IPS-NIHi7 (cell line): ENCODE data around the gene POFUT2.
A peak's percentile ranks its signal among the peaks of the same experiment; 100 is the strongest.

Source experiments
- DNase-seq: peaks from one replicate; pipeline ENCODE4 v3.0.0; 2012; ENCODE audit warnings: mixed read lengths; ENCODE audit errors: extremely low spot score

The POFUT2 gene

DNA sequence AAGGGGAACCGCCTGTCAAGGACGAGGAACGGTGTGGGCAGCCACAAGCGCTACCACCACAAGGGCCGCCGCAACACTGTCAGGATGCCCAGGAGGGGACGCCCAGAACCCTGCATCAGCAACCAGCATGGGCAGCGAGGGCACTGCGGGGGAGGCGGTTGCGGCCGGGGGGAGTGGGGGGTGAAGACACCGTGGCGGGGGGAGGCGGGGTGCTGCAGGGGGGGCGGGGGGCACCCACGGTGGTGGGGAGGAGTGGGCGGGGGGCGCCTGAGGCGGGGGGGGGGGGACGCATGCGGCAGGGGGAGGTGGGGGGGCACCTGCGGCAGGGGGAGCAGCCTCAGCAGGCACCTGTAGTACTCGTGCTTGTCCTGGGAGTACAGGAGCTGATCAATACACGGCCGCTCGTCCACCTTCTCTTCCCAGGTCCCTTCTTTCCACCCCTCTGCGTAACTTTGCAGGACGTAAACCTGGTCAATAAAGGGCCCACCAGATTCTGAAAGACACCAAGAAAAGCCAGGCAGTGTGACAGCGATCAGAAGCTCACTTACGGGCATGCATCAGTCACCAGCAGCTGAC lies 4.6 kb downstream of the POFUT2 start:
- DNase-seq, result no peak

- no peak for DNase-seq
Observed at GRCh38 chr21:45282283-45283034, 5.2 kb downstream of the POFUT2 start.

DNA sequence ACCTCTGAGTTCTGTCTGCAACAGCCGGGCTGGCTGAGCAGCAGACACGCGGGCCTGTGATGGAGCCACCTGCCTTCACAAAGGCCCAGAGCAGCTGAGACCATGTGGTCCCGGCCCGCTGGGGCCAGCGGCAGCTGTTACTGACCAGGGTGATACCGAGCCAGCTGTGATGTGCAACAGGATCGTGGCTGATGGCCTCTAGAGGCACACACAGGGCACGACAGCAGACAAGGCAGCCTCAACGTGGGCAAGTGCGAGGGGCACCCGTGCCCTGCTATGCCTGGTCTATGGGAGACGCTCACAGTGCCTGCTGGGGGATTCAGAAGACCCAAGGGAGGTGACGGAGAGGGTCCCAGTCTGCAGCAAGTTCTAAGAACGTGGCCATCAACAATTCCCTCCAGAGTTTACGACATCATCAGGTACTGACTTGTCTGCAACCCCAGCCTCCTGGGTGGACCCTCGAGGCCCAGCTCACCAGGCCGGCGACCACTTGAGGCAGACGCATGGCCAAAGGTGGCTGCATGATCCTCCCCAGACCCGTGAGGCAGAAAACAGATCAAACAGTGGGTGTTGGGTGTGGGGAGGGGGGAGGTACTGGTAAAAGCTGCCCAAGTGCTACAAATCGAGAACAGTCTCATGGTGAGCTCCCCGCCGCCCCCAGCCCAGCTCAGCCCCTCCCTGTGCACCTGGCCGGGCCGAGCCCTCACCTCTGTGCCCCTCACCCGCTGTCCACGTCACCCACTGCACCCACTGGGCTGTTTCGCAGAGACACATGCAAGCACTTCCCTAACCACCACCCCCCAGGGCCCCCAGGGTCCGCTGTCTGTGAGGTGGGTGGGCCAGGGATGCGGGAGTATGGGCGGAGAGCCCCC lies 6.0 kb downstream of the POFUT2 start:
- DNase-seq, result no peak

- no peak for DNase-seq
Observed at GRCh38 chr21:45280969-45281368, 6.7 kb downstream of the POFUT2 start.

GRCh38 chr21:45280178-45280821 lies 7.4 kb downstream of the POFUT2 start:
- no peak for DNase-seq

GRCh38 chr21:45279446-45280177 lies 8.1 kb downstream of the POFUT2 start:
- no peak for DNase-seq

- DNase-seq, result no peak
Observed at GRCh38 chr21:45278156-45278911, 9.4 kb downstream of the POFUT2 start.

GRCh38 chr21:45277101-45278045 lies 10.3 kb downstream of the POFUT2 start:
- DNase-seq, result no peak

GRCh38 chr21:45276596-45276995 lies 11.1 kb downstream of the POFUT2 start:
- no peak for DNase-seq

GRCh38 chr21:45270306-45270821 lies 17.3 kb downstream of the POFUT2 start:
- peak; percentile 41 for DNase-seq

GRCh38 chr21:45269861-45270260 lies 17.8 kb downstream of the POFUT2 start:
- no peak for DNase-seq

DNA sequence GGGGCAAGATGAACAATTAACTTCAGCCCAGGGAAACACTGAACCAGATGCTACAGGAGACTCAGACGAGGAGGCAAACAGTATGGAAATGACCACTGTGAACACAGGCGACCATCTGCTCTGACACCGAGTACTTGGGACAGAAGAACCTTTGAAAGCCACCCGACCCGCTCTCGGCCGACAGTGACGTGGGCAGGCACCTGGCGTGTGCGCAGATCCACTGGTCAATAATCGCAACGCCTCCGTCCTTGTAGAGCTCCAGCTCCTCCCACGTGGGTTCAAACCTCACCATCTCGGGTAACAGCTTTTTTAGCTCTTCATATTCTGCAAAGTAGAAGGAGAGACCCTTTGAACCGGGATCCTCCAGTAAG lies 20.3 kb downstream of the POFUT2 start:
- DNase-seq, result no peak

GRCh38 chr21:45266518-45267389 lies 20.9 kb downstream of the POFUT2 start:
- DNase-seq, result no peak

GRCh38 chr21:45265721-45266517 lies 21.8 kb downstream of the POFUT2 start:
- no peak for DNase-seq

- no peak for DNase-seq
Observed at GRCh38 chr21:45264912-45265515, 22.7 kb downstream of the POFUT2 start.

- DNase-seq, result no peak
Observed at GRCh38 chr21:45264146-45264911, 23.4 kb downstream of the POFUT2 start.
